MM.1S (cell line): ENCODE data around the gene CCDC169.
"Not testable (repeated sequence)": the region's sequence is repeated elsewhere in the genome, so short reads cannot be mapped to it uniquely, and the experiment has no call there.

ENCODE experiments used
- DNase-seq: peaks from one replicate; pipeline ENCODE4 v3.0.0-alpha.2; 2015
- H2AFZ ChIP-seq: fragments of 300-600 bp; sonication (generic); 2 replicates; pipeline ENCODE4 v1.6.0; 2016; ENCODE audit warnings: antibody characterized with exemption, low read length
- H3F3A ChIP-seq: fragments of 300-600 bp; sonication (generic); 2 replicates; pipeline ENCODE4 v1.6.1; 2016; ENCODE audit warnings: mild to moderate bottlenecking, antibody characterized with exemption, low read length, moderate library complexity, mixed read lengths; ENCODE audit not compliant: insufficient read depth
- H3K27ac ChIP-seq: fragments of 300-600 bp; sonication (generic); 2 replicates; pipeline ENCODE4 v1.5.1; 2016; ENCODE audit warnings: mild to moderate bottlenecking, low read length
- H3K27me3 ChIP-seq: fragments of 300-600 bp; sonication (generic); replicated peaks from 2 replicates; pipeline ENCODE4 v1.6.0; 2016; ENCODE audit warnings: low read length; ENCODE audit not compliant: insufficient read depth
- H3K36me3 ChIP-seq: fragments of 300-600 bp; sonication (generic); replicated peaks from 2 replicates; pipeline ENCODE4 v1.6.1; 2016; ENCODE audit warnings: mild to moderate bottlenecking, low read length, mixed read lengths; ENCODE audit not compliant: insufficient read depth
- H3K4me1 ChIP-seq: fragments of 300-600 bp; sonication (generic); 2 replicates; pipeline ENCODE4 v1.6.1; 2016; ENCODE audit warnings: low read length, mixed read lengths
- H3K4me2 ChIP-seq: fragments of 300-600 bp; sonication (generic); 2 replicates; pipeline ENCODE4 v1.6.0; 2016; ENCODE audit warnings: low read depth, low read length
- H3K4me3 ChIP-seq: fragments of 300-600 bp; sonication (generic); 2 replicates; pipeline ENCODE4 v1.5.1; 2016; ENCODE audit warnings: low read length, mixed read lengths
- H3K79me2 ChIP-seq: fragments of 300-600 bp; sonication (generic); 2 replicates; pipeline ENCODE4 v1.6.1; 2016; ENCODE audit warnings: mixed run types, low read length, mixed read lengths
- H3K9ac ChIP-seq: fragments of 300-600 bp; sonication (generic); 2 replicates; pipeline ENCODE4 v1.6.1; 2016; ENCODE audit warnings: low read length, mixed read lengths
- H3K9me2 ChIP-seq: fragments of 300-600 bp; sonication (generic); replicated peaks from 2 replicates; pipeline ENCODE4 v1.6.1; 2016; ENCODE audit warnings: mild to moderate bottlenecking, low read length, mixed read lengths; ENCODE audit not compliant: insufficient read depth
- H3K9me3 ChIP-seq: fragments of 300-600 bp; sonication (generic); replicated peaks from 2 replicates; pipeline ENCODE4 v1.6.1; 2016; ENCODE audit warnings: mild to moderate bottlenecking, low read length, mixed read lengths; ENCODE audit not compliant: insufficient read depth
- H4K20me1 ChIP-seq: fragments of 300-600 bp; sonication (generic); 2 replicates; pipeline ENCODE4 v1.6.1; 2016; ENCODE audit warnings: mild to moderate bottlenecking, low read length, moderate library complexity, mixed read lengths; ENCODE audit not compliant: insufficient read depth
- CTCF ChIP-seq: fragments of 300-600 bp; sonication (generic); IDR thresholded peaks from 2 replicates; pipeline ENCODE4 v1.5.1; 2016; ENCODE audit warnings: antibody characterized with exemption, low read length, mixed read lengths
- EZH2 ChIP-seq: fragments of 300-600 bp; sonication (generic); optimal IDR thresholded peaks from 2 replicates; pipeline ENCODE3; 2017; ENCODE audit warnings: low read depth, mild to moderate bottlenecking, antibody characterized with exemption, low read length, mixed read lengths
- EZH2phosphoT487 ChIP-seq: fragments of 300-600 bp; sonication (generic); IDR thresholded peaks from 2 replicates; pipeline ENCODE4 v1.6.1; 2018; ENCODE audit warnings: antibody characterized with exemption, low read length

Gene CCDC169

GRCh38 chr13:36332986-36333385, 35.4 kb upstream of the CCDC169 start:
- no peak overlapping the region for H3K4me2 ChIP-seq
- no peak for DNase-seq
- no peak overlapping the region for H3K9ac ChIP-seq
- H3K9me3 ChIP-seq: no peaks in the 10 kb centered on the region
- H2AFZ ChIP-seq: no peak overlapping the region
- TF ChIP-seq CTCF (no peak), EZH2 (no peak), EZH2phosphoT487 (no peak)
- no peaks in the 10 kb centered on the region for H3F3A ChIP-seq
- H3K9me2 ChIP-seq: no peaks in the 10 kb centered on the region
- no peaks in the 10 kb centered on the region for H3K36me3 ChIP-seq
- H4K20me1 ChIP-seq: no peaks in the 10 kb centered on the region
- no peak overlapping the region for H3K4me3 ChIP-seq
- no peaks in the 10 kb centered on the region for H3K4me1 ChIP-seq
- no peak overlapping the region for H3K27ac ChIP-seq
- no peaks in the 10 kb centered on the region for H3K27me3 ChIP-seq
- no peaks in the 10 kb centered on the region for H3K79me2 ChIP-seq

DNA sequence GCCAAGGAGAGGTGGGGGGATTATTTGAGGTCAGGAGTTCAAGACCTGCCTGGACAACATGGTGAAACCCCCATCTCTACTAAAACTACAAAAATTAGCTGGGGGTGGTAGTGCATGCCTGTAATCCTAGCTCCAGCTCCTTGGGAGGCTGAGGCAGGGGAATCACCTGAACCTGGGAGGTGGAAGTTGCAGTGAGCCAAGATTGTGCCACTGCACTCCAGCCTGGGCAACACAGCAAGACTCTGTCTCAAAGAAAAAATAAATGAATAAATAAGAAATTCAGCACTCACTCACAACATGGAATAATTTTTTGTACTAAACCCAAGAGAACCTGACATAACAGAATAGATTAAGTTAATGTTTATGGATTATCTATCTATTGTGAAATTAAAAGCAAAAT, 34.6 kb upstream of the CCDC169 start:
- not testable (repeated sequence) for H3K79me2 ChIP-seq, H3K27me3 ChIP-seq, H3K36me3 ChIP-seq, H3K4me1 ChIP-seq, H3K27ac ChIP-seq, H3K4me3 ChIP-seq, H3K9me3 ChIP-seq, H3F3A ChIP-seq, H3K9ac ChIP-seq, H3K9me2 ChIP-seq, DNase-seq, H4K20me1 ChIP-seq, H3K4me2 ChIP-seq, H2AFZ ChIP-seq

DNA sequence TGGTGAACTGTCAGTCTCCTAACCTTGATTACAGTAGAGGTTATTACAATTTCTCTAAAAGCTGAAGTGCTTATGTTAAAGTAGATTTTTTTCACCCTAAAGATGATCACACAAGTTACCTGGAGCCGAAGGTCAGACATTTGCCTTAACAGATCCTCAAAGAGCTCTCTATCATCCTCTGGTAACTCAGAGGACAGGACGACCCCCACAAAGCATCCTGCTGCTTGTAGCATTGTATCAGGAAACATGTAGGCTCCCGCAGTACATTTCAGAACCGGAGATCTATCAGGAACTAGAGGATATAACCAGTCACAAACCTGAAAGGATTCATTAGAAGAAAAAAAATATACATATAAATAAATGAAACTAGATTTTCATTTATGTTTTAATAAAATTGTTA, 33.7 kb upstream of the CCDC169 start:
- no peak for TF ChIP-seq CTCF
- Histone ChIP-seq H3F3A (no peaks in the 10 kb centered on the region), H3K9me2 (no peaks in the 10 kb centered on the region), H3K27ac (no peak overlapping the region), H3K4me1 (no peaks in the 10 kb centered on the region), H3K9ac (no peak overlapping the region), H3K79me2 (no peaks in the 10 kb centered on the region), H2AFZ (no peak overlapping the region), H3K4me3 (no peak overlapping the region), H3K27me3 (no peaks in the 10 kb centered on the region), H3K9me3 (no peaks in the 10 kb centered on the region), H3K4me2 (no peak overlapping the region), H3K36me3 (no peaks in the 10 kb centered on the region), H4K20me1 (no peaks in the 10 kb centered on the region)
- DNase-seq: no peak

DNA sequence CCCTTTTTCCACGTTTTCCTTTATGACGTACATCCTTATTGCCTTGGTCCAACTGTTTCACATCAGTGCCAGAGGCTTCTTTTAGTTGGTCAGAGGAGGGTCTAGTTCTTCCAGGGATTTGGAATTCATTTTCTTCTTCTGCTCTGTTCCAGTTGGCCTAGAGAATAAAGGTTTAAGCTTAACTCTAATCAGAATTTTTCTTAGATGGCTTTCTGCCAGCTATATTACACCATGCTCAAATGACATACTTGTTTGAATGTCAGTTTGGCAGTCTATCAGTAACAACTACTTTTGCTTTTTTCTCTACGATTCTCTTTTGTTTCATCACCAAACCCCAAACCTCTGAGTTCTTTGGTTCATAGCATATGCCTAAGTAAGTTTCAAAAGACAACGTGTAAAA, 31.7 kb upstream of the CCDC169 start:
- Histone ChIP-seq H3K9ac (no peak overlapping the region), H4K20me1 (no peaks in the 10 kb centered on the region), H3K79me2 (no peaks in the 10 kb centered on the region), H2AFZ (no peak overlapping the region), H3K27ac (no peak overlapping the region), H3K9me3 (no peaks in the 10 kb centered on the region), H3F3A (no peaks in the 10 kb centered on the region), H3K27me3 (no peaks in the 10 kb centered on the region), H3K9me2 (no peaks in the 10 kb centered on the region), H3K4me1 (no peaks in the 10 kb centered on the region), H3K4me3 (no peak overlapping the region), H3K4me2 (no peak overlapping the region), H3K36me3 (no peaks in the 10 kb centered on the region)
- DNase-seq: no peak
- TF ChIP-seq CTCF: no peak
- no peak for TF ChIP-seq EZH2phosphoT487
- TF ChIP-seq EZH2: no peak
